ENCODE results near the gene OR5K2. TPM values are rescaled to one million over a fixed set of nuclear protein-coding genes. Genes with fewer than 3 reads are reported as not detected.

The OR5K2 gene
- total RNA-seq, 1 donor from 2014 or later = not detected

DNA sequence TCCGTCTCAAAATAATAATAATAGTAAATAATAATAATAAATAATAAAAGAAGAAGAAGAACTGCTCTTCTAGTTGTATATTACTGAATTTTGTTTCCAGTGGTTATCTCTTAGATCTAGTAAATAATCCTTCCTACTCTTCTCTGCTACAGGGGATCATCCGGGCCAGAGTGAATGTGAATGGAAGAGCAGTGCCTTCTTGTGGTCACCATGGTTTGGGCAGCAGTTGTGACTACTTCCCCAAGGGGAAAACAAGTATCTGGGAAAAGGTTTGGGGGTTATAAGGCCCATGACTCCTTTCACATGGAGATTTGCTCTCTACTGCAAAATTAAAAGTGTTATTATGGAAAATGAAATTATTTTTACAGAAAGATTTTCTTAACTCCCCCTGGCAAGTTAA is 39.9 kb upstream of the OR5K2 start:
- Mint-ChIP-seq H3K27me3 (ENCODE audit: unreplicated experiment) (no peaks in the 10 kb centered on the region), H3K36me3 (ENCODE audit: unreplicated experiment) (no peaks in the 10 kb centered on the region), H3K4me1 (ENCODE audit: low read depth, unreplicated experiment) (no peaks in the 10 kb centered on the region), H3K27ac (ENCODE audit: unreplicated experiment) (no peak overlapping the region), H3K9me3 (ENCODE audit: unreplicated experiment) (peaks cover 3% of the 10 kb centered on the region), H3K4me3 (ENCODE audit: unreplicated experiment) (no peak overlapping the region)
- no peak for DNase-seq
- TF ChIP-seq, protein P1, sequence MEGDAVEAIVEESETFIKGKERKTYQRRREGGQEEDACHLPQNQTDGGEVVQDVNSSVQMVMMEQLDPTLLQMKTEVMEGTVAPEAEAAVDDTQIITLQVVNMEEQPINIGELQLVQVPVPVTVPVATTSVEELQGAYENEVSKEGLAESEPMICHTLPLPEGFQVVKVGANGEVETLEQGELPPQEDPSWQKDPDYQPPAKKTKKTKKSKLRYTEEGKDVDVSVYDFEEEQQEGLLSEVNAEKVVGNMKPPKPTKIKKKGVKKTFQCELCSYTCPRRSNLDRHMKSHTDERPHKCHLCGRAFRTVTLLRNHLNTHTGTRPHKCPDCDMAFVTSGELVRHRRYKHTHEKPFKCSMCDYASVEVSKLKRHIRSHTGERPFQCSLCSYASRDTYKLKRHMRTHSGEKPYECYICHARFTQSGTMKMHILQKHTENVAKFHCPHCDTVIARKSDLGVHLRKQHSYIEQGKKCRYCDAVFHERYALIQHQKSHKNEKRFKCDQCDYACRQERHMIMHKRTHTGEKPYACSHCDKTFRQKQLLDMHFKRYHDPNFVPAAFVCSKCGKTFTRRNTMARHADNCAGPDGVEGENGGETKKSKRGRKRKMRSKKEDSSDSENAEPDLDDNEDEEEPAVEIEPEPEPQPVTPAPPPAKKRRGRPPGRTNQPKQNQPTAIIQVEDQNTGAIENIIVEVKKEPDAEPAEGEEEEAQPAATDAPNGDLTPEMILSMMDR (IDR thresholded peaks at IDR 0.05; ENCODE audit: partially characterized antibody, unreplicated experiment) = no peak

DNA sequence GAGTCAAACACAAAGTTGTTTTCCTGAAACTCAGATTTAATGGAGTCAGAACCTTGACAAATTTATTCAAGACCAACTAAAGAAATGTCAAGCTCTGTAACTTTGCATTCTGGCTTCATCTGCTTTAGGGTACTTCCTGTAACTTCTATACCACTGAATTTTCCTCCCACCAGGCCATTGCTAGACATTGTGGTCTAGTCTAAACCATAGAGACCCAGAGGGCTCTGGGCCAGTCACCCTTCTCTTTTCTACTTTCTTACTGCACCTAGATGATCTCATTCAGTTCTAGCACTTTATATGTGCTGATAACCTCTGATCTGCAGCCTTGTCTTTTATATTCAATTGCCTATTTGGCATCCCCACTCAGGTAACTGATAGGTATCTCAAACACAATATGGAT is 37.3 kb upstream of the OR5K2 start:
- Mint-ChIP-seq H3K27me3 (ENCODE audit: unreplicated experiment) (no peaks in the 10 kb centered on the region), H3K4me3 (ENCODE audit: unreplicated experiment) (no peak overlapping the region), H3K9me3 (ENCODE audit: unreplicated experiment) (peaks cover 3% of the 10 kb centered on the region), H3K27ac (ENCODE audit: unreplicated experiment) (no peak overlapping the region), H3K4me1 (ENCODE audit: low read depth, unreplicated experiment) (no peaks in the 10 kb centered on the region), H3K36me3 (ENCODE audit: unreplicated experiment) (no peaks in the 10 kb centered on the region)
- TF ChIP-seq, protein P1 (IDR thresholded peaks at IDR 0.05; ENCODE audit: partially characterized antibody, unreplicated experiment) = no peak
- DNase-seq = no peak

DNA sequence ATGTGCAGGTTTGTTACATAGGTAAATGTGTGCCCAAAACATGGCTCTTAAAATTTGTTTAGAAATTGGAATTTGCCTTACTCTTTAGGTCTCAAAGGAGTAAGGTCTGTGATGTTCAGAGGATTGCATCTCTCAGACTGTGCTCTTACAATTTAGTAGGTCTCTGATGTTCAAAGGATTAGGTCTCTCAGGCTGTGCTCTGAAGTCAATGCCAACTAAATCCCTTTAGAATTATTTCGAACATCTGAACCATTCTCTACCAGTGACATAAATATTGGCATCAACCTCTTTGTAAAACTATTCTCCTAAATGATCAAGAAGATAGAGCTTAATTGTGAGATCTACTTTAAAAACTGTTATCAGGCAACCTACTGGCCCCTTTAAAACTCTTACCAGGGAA is 34.6 kb upstream of the OR5K2 start, which contains the start of gene OR5K1:
Gene OR5K1, plus strand, starts transcription at position 301 of the 400 bp plus-strand sequence. CDS start 6,376 bp downstream, outside the sequence.
- Mint-ChIP-seq H3K4me3 (ENCODE audit: unreplicated experiment) (no peak within 1 kb of the TSS), H3K27me3 (ENCODE audit: unreplicated experiment) (no peaks in the 10 kb centered on the region), H3K4me1 (ENCODE audit: low read depth, unreplicated experiment) (no peaks in the 10 kb centered on the region), H3K9me3 (ENCODE audit: unreplicated experiment) (peaks cover 1% of the 10 kb centered on the region), H3K27ac (ENCODE audit: unreplicated experiment) (no peak within 1 kb of the TSS), H3K36me3 (ENCODE audit: unreplicated experiment) (no peaks in the 10 kb centered on the region)
- DNase-seq = no peak
- TF ChIP-seq, protein P1 (IDR thresholded peaks at IDR 0.05; ENCODE audit: partially characterized antibody, unreplicated experiment) = no peak

DNA sequence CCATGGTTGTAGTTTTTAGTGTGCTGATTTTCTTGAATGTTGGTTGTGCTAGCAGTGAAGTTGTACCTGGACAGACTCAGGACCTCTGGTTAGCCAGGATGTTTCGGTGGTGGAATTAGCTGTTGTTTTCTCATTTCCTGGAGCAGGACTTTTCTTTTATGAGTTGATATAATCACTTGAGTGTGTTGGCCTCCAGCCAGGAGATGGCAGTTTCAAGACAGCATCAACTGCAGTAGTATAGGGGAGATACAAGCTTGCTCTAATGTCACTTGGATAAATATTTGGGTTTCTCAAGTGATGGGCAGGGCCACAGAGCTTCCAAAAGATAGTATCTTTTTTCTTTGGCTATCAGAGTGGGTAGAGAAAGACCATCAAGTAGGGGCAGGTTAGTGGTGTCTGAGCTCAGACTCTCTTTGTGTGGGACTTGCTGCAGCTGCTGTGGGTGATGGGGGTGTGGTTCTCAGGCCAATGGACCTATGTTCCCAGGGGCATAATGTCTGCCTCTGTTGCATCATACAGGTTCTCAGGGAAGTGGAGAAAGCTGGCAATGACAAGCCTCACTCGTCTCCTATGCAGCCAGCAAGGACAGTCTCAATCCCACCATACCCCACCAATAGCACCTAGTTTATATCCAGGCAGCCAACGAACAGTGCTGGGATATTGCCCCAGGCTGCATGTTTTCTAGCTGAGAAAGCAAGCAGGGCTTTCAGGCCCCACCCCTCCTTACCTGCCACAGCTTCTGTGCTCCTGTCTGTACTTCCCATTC is 14.6 kb upstream of the OR5K2 start:
- no peak overlapping the region for H3K27ac Mint-ChIP-seq (ENCODE audit: unreplicated experiment)

DNA sequence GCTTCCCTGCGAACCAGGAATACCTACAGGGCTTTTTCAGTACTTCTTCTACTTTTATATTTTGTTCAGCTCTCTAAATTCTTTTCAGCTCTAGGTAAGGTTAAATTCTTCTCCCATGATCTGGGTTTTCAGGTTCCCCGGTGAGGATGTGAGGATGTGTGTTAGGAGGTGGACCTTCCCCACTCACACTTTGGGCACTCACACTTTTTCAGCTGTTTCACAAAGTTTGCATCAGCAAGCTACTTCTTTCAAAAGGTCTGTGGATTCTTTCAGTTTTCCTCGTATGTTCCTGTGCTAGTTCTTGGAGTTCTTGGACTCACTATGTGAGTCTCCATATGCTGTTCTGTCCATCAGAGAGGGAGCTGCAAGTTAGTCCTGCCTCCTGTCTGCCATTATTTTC is 13.9 kb upstream of the OR5K2 start:
- no peaks in the 10 kb centered on the region for H3K27me3 Mint-ChIP-seq (ENCODE audit: unreplicated experiment)
- H3K4me1 Mint-ChIP-seq (ENCODE audit: low read depth, unreplicated experiment) = no peaks in the 10 kb centered on the region
- TF ChIP-seq, protein P1 (IDR thresholded peaks at IDR 0.05; ENCODE audit: partially characterized antibody, unreplicated experiment) = no peak
- no peak overlapping the region for H3K27ac Mint-ChIP-seq (ENCODE audit: unreplicated experiment)
- no peak overlapping the region for H3K4me3 Mint-ChIP-seq (ENCODE audit: unreplicated experiment)
- no peak for DNase-seq
- H3K36me3 Mint-ChIP-seq (ENCODE audit: unreplicated experiment) = no peaks in the 10 kb centered on the region
- H3K9me3 Mint-ChIP-seq (ENCODE audit: unreplicated experiment) = no peaks in the 10 kb centered on the region

More for the DNA sequence above, 14.6 kb upstream of the OR5K2 start:
- no peak for DNase-seq
- Mint-ChIP-seq H3K4me1 (ENCODE audit: low read depth, unreplicated experiment) (no peaks in the 10 kb centered on the region), H3K9me3 (ENCODE audit: unreplicated experiment) (no peaks in the 10 kb centered on the region), H3K4me3 (ENCODE audit: unreplicated experiment) (no peak overlapping the region), H3K36me3 (ENCODE audit: unreplicated experiment) (no peaks in the 10 kb centered on the region), H3K27me3 (ENCODE audit: unreplicated experiment) (no peaks in the 10 kb centered on the region)
- TF ChIP-seq, protein P1 (IDR thresholded peaks at IDR 0.05; ENCODE audit: partially characterized antibody, unreplicated experiment) = no peak
